HepG2 (cell line): ENCODE data around the gene DLEC1. TPM values are rescaled to one million over a fixed set of nuclear protein-coding genes. Genes with fewer than 3 reads are reported as not detected.
A peak's percentile ranks its signal among the peaks of the same experiment; 100 is the strongest.

Experiments used
- AKAP8 ChIP-seq: sonication (generic); formaldehyde crosslinking; IDR thresholded peaks from 2 replicates; pipeline ENCODE4 v1.5.1; 2020; ENCODE audit warnings: mild to moderate bottlenecking, missing genetic modification reagents
- EP300 ChIP-seq, 3 experiments: sonication (generic) in 1 of 3; formaldehyde crosslinking in 1 of 3; IDR thresholded peaks; 2 replicates each; pipeline versions ENCODE4 v1.5.1 to v1.6.1; 2011 to 2020; ENCODE audit warnings: low read depth in 2 of 3, low read length in 2 of 3, borderline replicate concordance in 1 of 3, improper control_type of control experiment in 1 of 3, mild to moderate bottlenecking in 1 of 3, missing genetic modification reagents in 1 of 3, moderate library complexity in 1 of 3
- ETV5 ChIP-seq: IDR thresholded peaks from 2 replicates; pipeline ENCODE4 v1.6.1; 2018; ENCODE audit warnings: missing biosample characterization, missing genetic modification reagents, inconsistent platforms, borderline replicate concordance
- GATAD1 ChIP-seq: IDR thresholded peaks from 2 replicates; pipeline ENCODE4 v1.6.1; 2016; ENCODE audit warnings: missing genetic modification reagents, missing compliant biosample characterization
- GZF1 ChIP-seq: sonication (generic); formaldehyde crosslinking; IDR thresholded peaks from 2 replicates; pipeline ENCODE4 v1.5.1; 2020; ENCODE audit warnings: mild to moderate bottlenecking, missing genetic modification reagents
- HINFP ChIP-seq: sonication (generic); formaldehyde crosslinking; IDR thresholded peaks from 2 replicates; pipeline ENCODE4 v1.4.0; 2020; ENCODE audit warnings: low read depth, mild to moderate bottlenecking, missing genetic modification reagents
- HOXA3 ChIP-seq: sonication (generic); formaldehyde crosslinking; IDR thresholded peaks from 2 replicates; pipeline ENCODE4 v1.5.0; 2020; ENCODE audit warnings: missing genetic modification reagents
- JARID2 ChIP-seq: sonication (generic); formaldehyde crosslinking; IDR thresholded peaks from 2 replicates; pipeline ENCODE4 v1.8.1; 2023; ENCODE audit warnings: missing genetic modification reagents, inconsistent platforms; ENCODE audit not compliant: insufficient replicate concordance
- KDM4B ChIP-seq: sonication (generic); formaldehyde crosslinking; IDR thresholded peaks from 2 replicates; pipeline ENCODE4 v1.4.0; 2020; ENCODE audit warnings: missing genetic modification reagents
- MZF1 ChIP-seq: sonication (generic); formaldehyde crosslinking; IDR thresholded peaks from 2 replicates; pipeline ENCODE4 v1.8.1; 2023; ENCODE audit warnings: mild to moderate bottlenecking, missing genetic modification reagents, borderline replicate concordance
- NFKB2 ChIP-seq: sonication (generic); formaldehyde crosslinking; IDR thresholded peaks from 2 replicates; pipeline ENCODE4 v1.4.0; 2020; ENCODE audit warnings: missing genetic modification reagents, borderline replicate concordance
- PAWR ChIP-seq: sonication (generic); formaldehyde crosslinking; IDR thresholded peaks from 2 replicates; pipeline ENCODE4 v1.4.0; 2020; ENCODE audit warnings: missing genetic modification reagents, mild to moderate bottlenecking, borderline replicate concordance
- PCBP2 ChIP-seq: fragments of 200-400 bp; formaldehyde crosslinking; optimal IDR thresholded peaks from 2 replicates; pipeline ENCODE3; 2018; ENCODE audit warnings: low read length, low read depth; ENCODE audit not compliant: poor library complexity, severe bottlenecking
- PRDM15 ChIP-seq: sonication (generic); formaldehyde crosslinking; IDR thresholded peaks from 2 replicates; pipeline ENCODE4 v1.4.0; 2020; ENCODE audit warnings: missing genetic modification reagents
- RFXANK ChIP-seq: IDR thresholded peaks from 2 replicates; pipeline ENCODE4 v1.6.1; 2016
- ZFP36L2 ChIP-seq: sonication (generic); formaldehyde crosslinking; IDR thresholded peaks from 2 replicates; pipeline ENCODE4 v1.4.0; 2020; ENCODE audit warnings: missing genetic modification reagents
- ZMYM2 ChIP-seq: sonication (generic); formaldehyde crosslinking; IDR thresholded peaks from 2 replicates; pipeline ENCODE4 v1.8.0; 2022; ENCODE audit warnings: mild to moderate bottlenecking, missing genetic modification reagents
- ZNF354B ChIP-seq: sonication (generic); formaldehyde crosslinking; IDR thresholded peaks from 2 replicates; pipeline ENCODE4 v1.8.0; 2022; ENCODE audit warnings: mild to moderate bottlenecking, missing genetic modification reagents
- ZNF367 ChIP-seq: sonication (generic); formaldehyde crosslinking; IDR thresholded peaks from 2 replicates; pipeline ENCODE4 v1.4.0; 2020; ENCODE audit warnings: missing genetic modification reagents, borderline replicate concordance
- ZNF557 ChIP-seq: sonication (generic); formaldehyde crosslinking; IDR thresholded peaks from 2 replicates; pipeline ENCODE4 v1.4.0; 2020; ENCODE audit warnings: missing genetic modification reagents
- ZNF562 ChIP-seq: sonication (generic); formaldehyde crosslinking; IDR thresholded peaks from 2 replicates; pipeline ENCODE4 v1.8.0; 2022; ENCODE audit warnings: missing genetic modification reagents, borderline replicate concordance
- ZNF564 ChIP-seq: sonication (generic); formaldehyde crosslinking; IDR thresholded peaks from 2 replicates; pipeline ENCODE4 v1.8.1; 2023; ENCODE audit warnings: mild to moderate bottlenecking, missing genetic modification reagents
- ZNF674 ChIP-seq: sonication (generic); formaldehyde crosslinking; IDR thresholded peaks from 2 replicates; pipeline ENCODE4 v1.5.0; 2020; ENCODE audit warnings: low read depth, mild to moderate bottlenecking, missing genetic modification reagents
- ZNF850 ChIP-seq: sonication (generic); formaldehyde crosslinking; conservative IDR thresholded peaks from 2 replicates; pipeline ENCODE4 v1.9.0; 2021; ENCODE audit warnings: mild to moderate bottlenecking, missing genetic modification reagents
- polyA plus RNA-seq, 8 experiments: library from polyadenylated mRNA; depleted of rRNA in 3 of 8; stranded (reverse) in 7 of 8; unstranded in 1 of 8; fragments of >200 nt; fragmentation: Illumina TruSeq in 4 of 8; extraction: Trizol in 4 of 8; gene quantifications; 2 replicates each; pipeline versions ENCODE4 v1.2.1 to v1.2.3, GENCODE V29; 2011 to 2016; ENCODE audit warnings: low read depth in 4 of 8, missing spikeins in 1 of 8, mixed read lengths in 1 of 8; ENCODE audit not compliant: insufficient read depth in 1 of 8
- total RNA-seq, 5 experiments: library from RNA; depleted of rRNA; stranded (reverse); fragments of >200 nt; fragmentation: Illumina TruSeq; extraction: Trizol; gene quantifications; 2 replicates each; pipeline ENCODE4 v1.2.3, GENCODE V29; 2016; ENCODE audit warnings: low read depth in 1 of 5

Gene DLEC1
- total and polyA plus RNA-seq, 2 of the 13 experiments (the other 11 are each of a cell fraction or from before 2014, with no cell fraction given): 0.09 TPM; not detected in 1

- no peak for TF ChIP-seq EP300 (IDR thresholded peaks at IDR 0.05; ENCODE audit: low read depth in 2 of 2, low read length in 2 of 2)
- TF ChIP-seq EP300 (CRISPR knock-in tag; IDR thresholded peaks at IDR 0.05; ENCODE audit: borderline replicate concordance): no peak
- TF ChIP-seq PRDM15 (CRISPR knock-in tag): no peak
- TF ChIP-seq ZNF674 (CRISPR knock-in tag): no peak
- no peak for TF ChIP-seq ZNF562
- no peak for TF ChIP-seq PCBP2
- TF ChIP-seq ZNF557: no peak
- TF ChIP-seq RFXANK (CRISPR knock-in tag): no peak
- TF ChIP-seq ZNF354B: no peak
- TF ChIP-seq KDM4B: no peak
- TF ChIP-seq PAWR: no peak
- TF ChIP-seq ZNF564 (CRISPR knock-in tag): no peak
- TF ChIP-seq NFKB2 (CRISPR knock-in tag): peak; percentile 71; the same call in 1 of the 2 replicates
- no peak for TF ChIP-seq ZMYM2
- 0 out of 2 replicates have a peak, but pooled peaks have one; percentile 24 for TF ChIP-seq HINFP
- no peak for TF ChIP-seq JARID2 (CRISPR knock-in tag)
- 0 out of 2 replicates have a peak, but pooled peaks have one; percentile 22 for TF ChIP-seq ZNF367 (CRISPR knock-in tag)
- TF ChIP-seq ETV5 (CRISPR knock-in tag): no peak; the same call in 1 of the 2 replicates
- no peak for TF ChIP-seq ZNF850 (CRISPR knock-in tag)
- no peak for TF ChIP-seq GZF1 (CRISPR knock-in tag)
- no peak for TF ChIP-seq MZF1 (CRISPR knock-in tag)
- no peak for TF ChIP-seq ZFP36L2 (CRISPR knock-in tag)
- TF ChIP-seq GATAD1 (CRISPR knock-in tag): no peak; the same call in 1 of the 2 replicates
- TF ChIP-seq AKAP8 (CRISPR knock-in tag): 0 out of 2 replicates have a peak, but pooled peaks have one; percentile 70
- no peak; the same call in 1 of the 2 replicates for TF ChIP-seq HOXA3
Observed at GRCh38 chr3:38004415-38005075, 34.5 kb upstream of the DLEC1 start (continued).
